GM23338 (cell line): ENCODE data around the gene GRXCR2.

Source experiments
- EZH2 ChIP-seq: fragments of 200-600 bp; sonication (generic); IDR thresholded peaks from one replicate; pipeline ENCODE4 v1.8.0; 2017; ENCODE audit warnings: antibody characterized with exemption, mild to moderate bottlenecking, low read depth; ENCODE audit not compliant: unreplicated experiment
- POLR2AphosphoS5 ChIP-seq: IDR thresholded peaks from 2 replicates; pipeline ENCODE4 v1.6.1; 2016; ENCODE audit warnings: antibody characterized with exemption, low read depth
- TF ChIP-seq, protein P1 (sequence below), 2 experiments: fragments of 200-600 bp in 1 of 2; sonication (generic) in 1 of 2; conservative IDR thresholded peaks; 2 replicates each; pipeline versions ENCODE4 v1.5.1 to v1.6.1; 2016 to 2017; ENCODE audit warnings: antibody characterized with exemption in 2 of 2, low read depth in 2 of 2, mild to moderate bottlenecking in 2 of 2, moderate library complexity in 1 of 2

DNA sequence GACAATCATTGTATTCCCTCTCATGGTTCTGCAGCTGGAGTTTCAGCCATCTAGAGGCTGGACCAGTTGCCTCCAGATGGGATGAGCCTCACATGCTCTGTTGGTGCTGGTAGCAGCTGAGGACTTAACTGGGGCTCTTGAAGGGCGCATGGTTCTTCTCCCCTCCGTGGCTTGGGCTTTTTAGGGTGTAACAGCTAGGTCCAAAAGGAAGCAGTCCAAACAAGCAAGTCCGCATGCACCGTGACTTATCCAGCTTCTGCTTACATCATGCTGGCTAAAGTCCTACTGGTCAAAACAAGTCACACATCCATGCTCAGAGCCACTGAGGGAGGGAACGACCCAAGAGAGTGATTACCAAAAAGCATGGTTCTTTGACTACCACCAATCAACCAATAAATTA lies 31.9 kb upstream of the GRXCR2 start:
- TF ChIP-seq, protein P1, sequence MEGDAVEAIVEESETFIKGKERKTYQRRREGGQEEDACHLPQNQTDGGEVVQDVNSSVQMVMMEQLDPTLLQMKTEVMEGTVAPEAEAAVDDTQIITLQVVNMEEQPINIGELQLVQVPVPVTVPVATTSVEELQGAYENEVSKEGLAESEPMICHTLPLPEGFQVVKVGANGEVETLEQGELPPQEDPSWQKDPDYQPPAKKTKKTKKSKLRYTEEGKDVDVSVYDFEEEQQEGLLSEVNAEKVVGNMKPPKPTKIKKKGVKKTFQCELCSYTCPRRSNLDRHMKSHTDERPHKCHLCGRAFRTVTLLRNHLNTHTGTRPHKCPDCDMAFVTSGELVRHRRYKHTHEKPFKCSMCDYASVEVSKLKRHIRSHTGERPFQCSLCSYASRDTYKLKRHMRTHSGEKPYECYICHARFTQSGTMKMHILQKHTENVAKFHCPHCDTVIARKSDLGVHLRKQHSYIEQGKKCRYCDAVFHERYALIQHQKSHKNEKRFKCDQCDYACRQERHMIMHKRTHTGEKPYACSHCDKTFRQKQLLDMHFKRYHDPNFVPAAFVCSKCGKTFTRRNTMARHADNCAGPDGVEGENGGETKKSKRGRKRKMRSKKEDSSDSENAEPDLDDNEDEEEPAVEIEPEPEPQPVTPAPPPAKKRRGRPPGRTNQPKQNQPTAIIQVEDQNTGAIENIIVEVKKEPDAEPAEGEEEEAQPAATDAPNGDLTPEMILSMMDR (conservative IDR thresholded peaks at IDR 0.05; ENCODE audit: low read depth in 2 of 2), result no peak
- no peak for TF ChIP-seq EZH2
- TF ChIP-seq POLR2AphosphoS5, result no peak
